AG10803 (cell line): Measurements from ENCODE around the gene BTBD16.

Experiments
- DNase-seq: peaks from one replicate; pipeline ENCODE4 v3.0.0; 2010; ENCODE audit warnings: low read depth
- H3K4me3 ChIP-seq: 2 replicates; pipeline ENCODE4 v1.5.1; 2011; ENCODE audit warnings: mild to moderate bottlenecking, low read length, control low read depth
- TF ChIP-seq, protein P1 (sequence below): conservative IDR thresholded peaks from 2 replicates; pipeline ENCODE4 v1.5.1; 2011; ENCODE audit warnings: mild to moderate bottlenecking, low read length, control low read depth, inconsistent platforms

Gene BTBD16

DNA sequence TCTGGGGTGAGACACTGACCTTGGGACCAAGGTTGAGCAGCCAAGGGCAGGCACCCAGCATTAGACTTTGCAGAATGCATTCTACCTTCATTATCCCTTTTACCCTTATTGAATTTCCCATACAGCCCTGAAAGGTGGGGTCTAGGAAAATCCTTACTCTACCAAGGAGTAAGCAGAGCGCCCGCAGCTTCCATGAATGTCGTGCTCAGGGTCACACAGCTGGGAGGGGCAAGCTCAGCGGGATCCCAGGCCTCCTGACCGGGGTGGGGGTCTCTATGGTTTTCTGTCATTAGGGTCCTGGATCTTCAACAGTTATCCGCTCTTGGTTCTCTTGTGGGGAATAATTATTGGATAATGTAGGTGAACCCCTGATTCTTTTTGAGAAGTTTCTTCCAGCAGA is 30.7 kb upstream of the BTBD16 start:
- TF ChIP-seq, protein P1, sequence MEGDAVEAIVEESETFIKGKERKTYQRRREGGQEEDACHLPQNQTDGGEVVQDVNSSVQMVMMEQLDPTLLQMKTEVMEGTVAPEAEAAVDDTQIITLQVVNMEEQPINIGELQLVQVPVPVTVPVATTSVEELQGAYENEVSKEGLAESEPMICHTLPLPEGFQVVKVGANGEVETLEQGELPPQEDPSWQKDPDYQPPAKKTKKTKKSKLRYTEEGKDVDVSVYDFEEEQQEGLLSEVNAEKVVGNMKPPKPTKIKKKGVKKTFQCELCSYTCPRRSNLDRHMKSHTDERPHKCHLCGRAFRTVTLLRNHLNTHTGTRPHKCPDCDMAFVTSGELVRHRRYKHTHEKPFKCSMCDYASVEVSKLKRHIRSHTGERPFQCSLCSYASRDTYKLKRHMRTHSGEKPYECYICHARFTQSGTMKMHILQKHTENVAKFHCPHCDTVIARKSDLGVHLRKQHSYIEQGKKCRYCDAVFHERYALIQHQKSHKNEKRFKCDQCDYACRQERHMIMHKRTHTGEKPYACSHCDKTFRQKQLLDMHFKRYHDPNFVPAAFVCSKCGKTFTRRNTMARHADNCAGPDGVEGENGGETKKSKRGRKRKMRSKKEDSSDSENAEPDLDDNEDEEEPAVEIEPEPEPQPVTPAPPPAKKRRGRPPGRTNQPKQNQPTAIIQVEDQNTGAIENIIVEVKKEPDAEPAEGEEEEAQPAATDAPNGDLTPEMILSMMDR = no peak
- DNase-seq = no peak
- H3K4me3 ChIP-seq = no peak overlapping the region

DNA sequence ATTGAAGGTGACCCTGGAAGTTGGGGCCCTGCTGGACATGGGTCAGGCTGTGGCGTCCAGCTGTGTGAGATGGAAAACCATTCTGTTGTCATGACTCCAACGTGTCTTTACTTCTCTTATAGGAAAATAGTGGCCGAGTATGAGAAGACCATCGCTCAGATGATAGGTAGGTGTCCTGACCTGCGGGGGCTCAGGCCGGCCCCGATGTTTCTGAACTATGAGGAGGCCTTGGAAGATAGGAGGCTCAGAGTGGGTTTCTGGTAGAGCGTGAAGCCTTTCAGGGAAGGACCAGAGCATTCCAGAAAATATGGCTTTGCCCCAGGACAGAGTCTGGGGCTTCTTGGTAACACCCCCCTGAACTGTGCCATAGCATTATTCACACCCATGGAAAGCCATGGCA is 29.3 kb upstream of the BTBD16 start:
- DNase-seq = no peak
- H3K4me3 ChIP-seq = no peak overlapping the region
- TF ChIP-seq, protein P1 = no peak

DNA sequence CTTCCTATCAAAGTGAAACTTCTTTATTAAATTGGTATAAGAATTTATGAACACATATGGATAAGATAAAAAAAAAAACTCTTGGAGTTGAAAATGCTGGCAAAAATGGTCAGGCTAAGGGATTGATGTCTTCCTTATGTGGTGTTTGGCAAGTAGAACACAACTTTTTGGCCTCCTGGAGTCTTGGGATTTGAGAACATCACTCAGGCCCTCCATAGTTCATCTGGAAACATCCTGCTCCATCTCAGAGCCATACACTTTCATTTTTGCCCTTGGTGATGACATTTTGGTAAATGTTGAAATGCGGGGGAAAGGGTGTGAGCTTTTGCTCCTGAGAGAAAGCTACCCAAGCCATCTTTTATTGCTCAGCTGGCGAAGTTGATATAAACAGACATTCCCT is 27.5 kb upstream of the BTBD16 start:
- TF ChIP-seq, protein P1 = no peak
- no peak overlapping the region for H3K4me3 ChIP-seq
- peak; percentile 91 for DNase-seq

DNA sequence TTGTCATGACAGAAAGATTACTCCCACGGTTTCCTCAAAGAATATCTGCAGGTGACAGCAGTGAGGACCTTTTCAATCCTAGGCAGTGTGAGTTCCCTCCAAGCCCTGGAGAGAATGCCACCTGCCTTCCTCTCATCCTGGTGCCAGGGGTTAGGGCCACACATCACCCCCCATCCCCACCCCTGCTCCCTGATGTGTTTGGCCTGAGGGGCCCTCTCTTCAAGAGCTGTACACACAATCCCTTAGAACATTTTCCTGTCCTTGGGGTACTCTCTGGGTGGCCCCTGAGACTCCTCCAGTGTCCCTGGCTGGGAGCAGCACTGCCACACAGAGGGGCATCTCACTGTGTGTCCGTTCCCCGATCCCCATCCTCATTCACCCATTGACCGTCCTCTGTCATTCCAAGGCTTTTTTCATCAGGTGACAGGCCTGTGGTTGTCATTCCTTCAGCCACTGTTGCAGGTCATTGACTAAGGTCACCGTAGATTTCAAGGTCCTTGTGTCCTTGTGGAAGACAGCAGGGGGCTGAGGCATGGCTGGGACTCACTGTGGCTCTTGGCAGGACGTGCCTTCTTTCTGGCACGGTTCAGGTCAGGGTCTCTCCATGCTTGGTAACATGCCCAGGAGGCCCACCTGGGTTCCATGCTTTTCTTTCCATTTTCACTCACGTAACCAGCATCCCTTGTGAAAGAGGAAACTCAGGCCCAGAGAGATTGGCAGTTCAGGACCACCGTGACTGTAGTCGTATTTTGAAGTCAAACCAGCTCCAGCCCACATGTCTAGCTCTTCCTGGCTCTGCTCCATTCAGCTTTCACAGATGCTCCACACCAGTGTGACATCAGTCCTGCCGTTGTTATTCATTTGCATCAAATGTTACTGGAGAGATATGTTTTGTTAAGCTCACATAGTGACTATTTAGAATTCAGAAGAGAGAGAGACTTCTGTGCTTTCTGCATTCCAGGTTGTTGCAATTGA is 26.8 kb upstream of the BTBD16 start:
- TF ChIP-seq, protein P1 = no peak
- DNase-seq = no peak
- H3K4me3 ChIP-seq = no peak overlapping the region

DNA sequence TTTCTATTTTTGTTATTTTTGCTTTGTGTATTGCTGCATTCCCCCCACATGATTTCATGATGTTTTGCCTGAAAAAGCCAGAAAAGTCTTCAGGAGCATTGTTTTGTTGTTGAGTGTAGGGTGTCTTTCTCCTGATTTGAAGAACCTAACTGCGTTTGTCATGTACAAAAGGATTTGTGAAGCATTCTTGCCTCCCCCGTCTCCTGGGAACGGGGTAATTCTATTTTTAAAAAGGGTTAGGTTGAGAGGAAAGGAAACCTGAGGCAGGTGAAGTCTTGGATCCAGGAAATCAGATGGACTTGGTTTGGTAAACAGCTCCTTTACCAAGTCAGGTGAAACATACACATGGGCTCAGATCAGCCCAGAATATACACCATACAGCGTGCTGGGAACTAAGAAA is 26.0 kb upstream of the BTBD16 start:
- H3K4me3 ChIP-seq = no peak overlapping the region
- TF ChIP-seq, protein P1 = no peak
- DNase-seq = no peak

DNA sequence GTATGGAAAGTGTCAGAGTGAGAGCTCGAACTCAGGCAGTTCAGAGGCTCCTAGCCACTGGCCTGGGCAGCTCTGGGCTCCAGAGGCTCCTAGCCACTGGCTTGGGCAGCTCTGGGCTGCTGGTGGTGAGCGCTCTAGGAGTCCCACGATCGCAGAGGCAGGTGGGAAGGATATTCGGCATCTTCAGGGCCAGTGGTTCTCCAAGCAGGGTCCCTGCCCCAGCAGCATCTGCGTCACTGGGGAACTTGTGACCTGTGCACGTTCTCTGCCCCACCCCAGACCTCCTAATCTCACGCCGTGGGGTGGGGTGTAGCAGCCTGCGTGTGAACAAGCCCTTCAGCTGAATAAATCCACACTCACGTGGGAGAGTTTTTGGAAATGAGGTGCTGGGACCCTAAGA is 25.2 kb upstream of the BTBD16 start:
- TF ChIP-seq, protein P1 = no peak
- H3K4me3 ChIP-seq = no peak overlapping the region
- no peak for DNase-seq
